GM12878 (cell line): ENCODE results near the gene SYCE1. TPM values are rescaled to one million over a fixed set of nuclear protein-coding genes. Genes with fewer than 3 reads are reported as not detected.

Experiments used
- ATAC-seq: fragments of 200-7000 bp; cut with Tn5 transposase; 3 replicates; pipeline ENCODE4 v1.9.1; 2020; ENCODE audit warnings: mild to moderate bottlenecking, moderate library complexity
- BruUV-seq: library from RNA; stranded (reverse); fragments of 400-500 nt; replicated peaks from 2 replicates; lab custom pipeline; 2021; lab: Mats Ljungman, UMichigan
- CTCF ChIA-PET: fragments of 300-600 bp; sonication (Branson Sonifier 250); formaldehyde crosslinking; extraction: SDS; loops from one replicate; lab custom pipeline; 2021; ENCODE audit warnings: inconsistent platforms; lab: Yijun Ruan, JAX
- POLR2A ChIA-PET: fragments of 350-600 bp; formaldehyde crosslinking; extraction: SDS; loops from one replicate; lab custom pipeline; 2021; ENCODE audit warnings: inconsistent platforms; lab: Charles Lee
- RAD21 ChIA-PET: fragments of 300-600 bp; sonication (Branson Sonifier 250); formaldehyde crosslinking; loops from one replicate; lab custom pipeline; 2023; ENCODE audit warnings: antibody characterized with exemption; ENCODE audit not compliant: unreplicated experiment; lab: Charles Lee
- SMC1A ChIA-PET: fragments of 300-600 bp; sonication (Branson Sonifier 250); formaldehyde crosslinking; loops from one replicate; lab custom pipeline; 2023; ENCODE audit not compliant: unreplicated experiment, uncharacterized antibody; lab: Charles Lee
- DNase-seq: peaks from one replicate; pipeline ENCODE4 v3.0.0-alpha.2; 2011; ENCODE audit warnings: low read depth, low spot score
- FAIRE-seq: peaks from 3 replicates; lab custom pipeline; 2011; peaks lifted over from hg19 to GRCh38; lab: Jason Lieb, UNC
- H2AFZ ChIP-seq: 2 replicates; pipeline ENCODE4 v1.6.0; 2011; ENCODE audit warnings: low read depth, low read length, control low read depth; ENCODE audit not compliant: control insufficient read depth
- H3K27ac ChIP-seq: 2 replicates; pipeline ENCODE4 v1.5.1; 2011; ENCODE audit warnings: control low read depth; ENCODE audit not compliant: control insufficient read depth, insufficient read depth
- H3K27me3 ChIP-seq, 2 experiments: replicated peaks in 1 of 2; 2 replicates each; pipeline versions ENCODE4 v1.6.0 to v1.6.1; 2011; ENCODE audit warnings: low read length in 1 of 2; ENCODE audit not compliant: control insufficient read depth in 2 of 2, insufficient read depth in 2 of 2
- H3K36me3 ChIP-seq, 2 experiments: 2 replicates each; pipeline ENCODE4 v1.5.1; 2011; ENCODE audit warnings: low read length in 1 of 2; ENCODE audit not compliant: control insufficient read depth in 2 of 2, insufficient read depth in 2 of 2
- H3K4me1 ChIP-seq: 2 replicates; pipeline ENCODE4 v1.6.1; 2011; ENCODE audit warnings: mild to moderate bottlenecking, low read length, moderate library complexity, mixed read lengths; ENCODE audit not compliant: control insufficient read depth, insufficient read depth
- H3K4me2 ChIP-seq: 2 replicates; pipeline ENCODE4 v1.6.0; 2011; ENCODE audit warnings: control low read depth; ENCODE audit not compliant: control insufficient read depth, insufficient read depth
- H3K4me3 ChIP-seq: fragments of 200-600 bp; sonication (generic); 2 replicates; pipeline ENCODE4 v1.5.1; 2016
- H3K79me2 ChIP-seq: 2 replicates; pipeline ENCODE4 v1.6.0; 2011; ENCODE audit warnings: low read length; ENCODE audit not compliant: control insufficient read depth, insufficient read depth
- H3K9ac ChIP-seq: 2 replicates; pipeline ENCODE4 v1.8.0; 2011; ENCODE audit warnings: low read length, control low read depth, mixed read lengths; ENCODE audit not compliant: control insufficient read depth, insufficient read depth
- H3K9me3 ChIP-seq: replicated peaks from 3 replicates; pipeline ENCODE4 v1.5.1; 2011; ENCODE audit warnings: mild to moderate bottlenecking, low read length; ENCODE audit not compliant: control insufficient read depth, insufficient read depth
- H4K20me1 ChIP-seq: 2 replicates; pipeline ENCODE4 v1.6.0; 2011; ENCODE audit not compliant: control insufficient read depth, insufficient read depth
- BACH1 ChIP-seq: fragments of 450-650 bp; IDR thresholded peaks from 2 replicates; pipeline ENCODE4 v1.6.1; 2017; ENCODE audit warnings: mild to moderate bottlenecking, borderline replicate concordance
- BCL11A ChIP-seq: IDR thresholded peaks from 2 replicates; pipeline ENCODE4 v1.6.1; 2011; ENCODE audit warnings: low read depth, low read length
- BRCA1 ChIP-seq: IDR thresholded peaks from 2 replicates; pipeline ENCODE4 v1.6.1; 2011; ENCODE audit warnings: low read depth, low read length, improper control_type of control experiment
- IRF4 ChIP-seq: IDR thresholded peaks from 2 replicates; pipeline ENCODE4 v1.6.1; 2011; ENCODE audit warnings: low read depth, low read length
- NKRF ChIP-seq: fragments of 450-650 bp; conservative IDR thresholded peaks from 2 replicates; pipeline ENCODE4 v1.6.1; 2017; ENCODE audit warnings: mild to moderate bottlenecking, moderate library complexity
- NRF1 ChIP-seq: conservative IDR thresholded peaks from 2 replicates; pipeline ENCODE4 v1.6.1; 2011; ENCODE audit warnings: mild to moderate bottlenecking, low read depth, low read length, improper control_type of control experiment
- PKNOX1 ChIP-seq: fragments of 450-650 bp; IDR thresholded peaks from 2 replicates; pipeline ENCODE4 v1.6.1; 2016; ENCODE audit warnings: mild to moderate bottlenecking
- RB1 ChIP-seq: fragments of 450-650 bp; formaldehyde crosslinking; IDR thresholded peaks from 2 replicates; pipeline ENCODE4 v1.6.1; 2017; ENCODE audit warnings: mild to moderate bottlenecking, borderline replicate concordance
- SUPT20H ChIP-seq: IDR thresholded peaks from 2 replicates; pipeline ENCODE4 v1.6.1; 2011; ENCODE audit warnings: low read depth, mild to moderate bottlenecking, low read length, moderate library complexity, borderline replicate concordance; ENCODE audit not compliant: control insufficient read depth
- WGBS: methylation state at CpG from one replicate; pipeline ENCODE4 v1.1.6; 2016; ENCODE audit warnings: low lambda C conversion rate; ENCODE audit not compliant: insufficient replicate concordance, insufficient coverage; ENCODE audit errors: missing lambda C conversion rate; 5-methylcytosine and 5-hydroxymethylcytosine counted together
- in situ Hi-C: fragments of 300-500 bp; cut with MboI; formaldehyde crosslinking; loops from 9 replicates; pipeline ENCODE4 v1.14.3; 2018; ENCODE audit warnings: mixed read lengths
- intact Hi-C: fragments of 100-400 bp; cut with micrococcal nuclease; formaldehyde crosslinking; loops from one replicate; pipeline ENCODE4 v1.14.2; 2022; ENCODE audit not compliant: unreplicated experiment
- polyA plus RNA-seq, 11 experiments: library from polyadenylated mRNA; depleted of rRNA in 4 of 11; unstranded in 6 of 11; stranded (reverse) in 5 of 11; fragments of >200 nt; fragmentation: Nextera tagmentation in 4 of 11; fragmentation: Illumina TruSeq in 1 of 11; extraction: Ambion mirVana in 4 of 11; extraction: Trizol in 1 of 11; gene quantifications; 1 replicate in 1 of 11; 2 replicates in 10 of 11; pipeline versions ENCODE4 v1.2.1 to v1.2.3, GENCODE V29; 2011 to 2016; ENCODE audit warnings: inconsistent platforms in 2 of 11, missing spikeins in 2 of 11, low read depth in 1 of 11
- total RNA-seq, 4 experiments: library from RNA; depleted of rRNA in 3 of 4; stranded (reverse); fragments of >200 nt in 3 of 4; fragmentation: Illumina TruSeq in 1 of 4; extraction: Trizol in 1 of 4; gene quantifications; 2 replicates each; pipeline versions ENCODE4 v1.2.1 to v1.2.3, GENCODE V29; 2013 to 2021

Gene SYCE1
- total and polyA plus RNA-seq, 10 of the 15 experiments (the other 5 are each of a cell fraction or from before 2014, with no cell fraction given): not detected

GRCh38 chr10:133528296-133528844, 37.0 kb downstream of the SYCE1 start:
- H3K79me2 ChIP-seq: no peaks in the 10 kb centered on the region

GRCh38 chr10:133527771-133528271, 37.6 kb downstream of the SYCE1 start:
- ChIA-PET RAD21 (no interaction called here), SMC1A (no interaction called here), CTCF (no interaction called here), POLR2A (no interaction called here)
- H2AFZ ChIP-seq: no peak overlapping the region
- no peaks in the 10 kb centered on the region; the same call in 2 of the 3 replicates for H3K9me3 ChIP-seq
- WGBS: 66% methylated on average over 46 of the region's 51 CpGs
- BruUV-seq: no TSS peak
- FAIRE-seq: no peak
- H3K27me3 ChIP-seq: peaks cover 4 to 6% of the 10 kb centered on the region in 2 experiments; a peak in 3 of 4 replicates
- H3K79me2 ChIP-seq: no peaks in the 10 kb centered on the region
- in situ Hi-C loops: no loop called here
- no peak overlapping the region for H3K9ac ChIP-seq
- intact Hi-C loops: no loop called here
- H3K4me2 ChIP-seq: no peak overlapping the region
- H3K36me3 ChIP-seq: no peaks in the 10 kb centered on the region
- H3K27ac ChIP-seq: no peak overlapping the region
- DNase-seq: no peak
- no peak overlapping the region for H3K4me3 ChIP-seq
- H3K4me1 ChIP-seq: no peaks in the 10 kb centered on the region
- no peak for ATAC-seq
- no peaks in the 10 kb centered on the region for H4K20me1 ChIP-seq
- TF ChIP-seq RB1 (no peak), BRCA1 (no peak), BACH1 (no peak), IRF4 (no peak), NKRF (no peak)

More at GRCh38 chr10:133528296-133528844, 37.0 kb downstream of the SYCE1 start:
- no peak overlapping the region for H3K27ac ChIP-seq
- H3K9ac ChIP-seq: no peak overlapping the region
- TF ChIP-seq NRF1 (no peak), PKNOX1 (no peak), BCL11A (no peak), SUPT20H (no peak)
- TF ChIP-seq, all 136 proteins: peak for 0
- Histone ChIP-seq H3K9me3 (no peaks in the 10 kb centered on the region; the same call in 2 of the 3 replicates), H3K4me1 (no peaks in the 10 kb centered on the region), H3K4me3 (no peak overlapping the region), H4K20me1 (no peaks in the 10 kb centered on the region), H3K4me2 (no peak overlapping the region), H3K27me3 (peaks cover 4 to 6% of the 10 kb centered on the region in 2 experiments; a peak in 3 of 4 replicates), H3K36me3 (no peaks in the 10 kb centered on the region), H2AFZ (no peak overlapping the region)
- WGBS: 34% methylated on average over 47 of the region's 50 CpGs
- BruUV-seq: no TSS peak
- RAD21 ChIA-PET: no interaction called here
- FAIRE-seq (no peak), DNase-seq (no peak), ATAC-seq (no peak)
- CTCF ChIA-PET: no interaction called here
- POLR2A ChIA-PET: no interaction called here
- in situ Hi-C loops: no loop called here
- SMC1A ChIA-PET: no interaction called here
- intact Hi-C loops: no loop called here
